Kidney epithelial cell (primary cell): Measurements from ENCODE around the gene CTNS. TPM values are rescaled to one million over a fixed set of nuclear protein-coding genes. Genes with fewer than 3 reads are reported as not detected.

Source experiments
- DNase-seq: peaks from one replicate; pipeline ENCODE4 v3.0.0-alpha.2; 2010; ENCODE audit warnings: low read depth
- H3K27me3 ChIP-seq: 2 replicates; pipeline ENCODE4 v1.6.0; 2011; ENCODE audit warnings: low read length; ENCODE audit not compliant: control insufficient read depth, insufficient read depth
- H3K36me3 ChIP-seq: 2 replicates; pipeline ENCODE4 v1.5.1; 2011; ENCODE audit warnings: low read length; ENCODE audit not compliant: control insufficient read depth, insufficient read depth
- H3K4me3 ChIP-seq: 2 replicates; pipeline ENCODE4 v1.5.1; 2011; ENCODE audit warnings: low read depth, mild to moderate bottlenecking, control low read depth, low read length
- total RNA-seq: library from RNA; depleted of rRNA; stranded (reverse); fragments of >200 nt; gene quantifications from 2 replicates; pipeline ENCODE4 v1.2.3, GENCODE V29; 2015
- TF ChIP-seq, protein P1 (sequence below): IDR thresholded peaks from 2 replicates; pipeline ENCODE4 v1.5.1; 2011; ENCODE audit warnings: mild to moderate bottlenecking, moderate library complexity, low read length, control low read depth, inconsistent platforms; ENCODE audit not compliant: insufficient read depth, poor library complexity, severe bottlenecking

CTNS gene
- total RNA-seq, result 49.4 and 55.4 TPM in 2 replicates

DNA sequence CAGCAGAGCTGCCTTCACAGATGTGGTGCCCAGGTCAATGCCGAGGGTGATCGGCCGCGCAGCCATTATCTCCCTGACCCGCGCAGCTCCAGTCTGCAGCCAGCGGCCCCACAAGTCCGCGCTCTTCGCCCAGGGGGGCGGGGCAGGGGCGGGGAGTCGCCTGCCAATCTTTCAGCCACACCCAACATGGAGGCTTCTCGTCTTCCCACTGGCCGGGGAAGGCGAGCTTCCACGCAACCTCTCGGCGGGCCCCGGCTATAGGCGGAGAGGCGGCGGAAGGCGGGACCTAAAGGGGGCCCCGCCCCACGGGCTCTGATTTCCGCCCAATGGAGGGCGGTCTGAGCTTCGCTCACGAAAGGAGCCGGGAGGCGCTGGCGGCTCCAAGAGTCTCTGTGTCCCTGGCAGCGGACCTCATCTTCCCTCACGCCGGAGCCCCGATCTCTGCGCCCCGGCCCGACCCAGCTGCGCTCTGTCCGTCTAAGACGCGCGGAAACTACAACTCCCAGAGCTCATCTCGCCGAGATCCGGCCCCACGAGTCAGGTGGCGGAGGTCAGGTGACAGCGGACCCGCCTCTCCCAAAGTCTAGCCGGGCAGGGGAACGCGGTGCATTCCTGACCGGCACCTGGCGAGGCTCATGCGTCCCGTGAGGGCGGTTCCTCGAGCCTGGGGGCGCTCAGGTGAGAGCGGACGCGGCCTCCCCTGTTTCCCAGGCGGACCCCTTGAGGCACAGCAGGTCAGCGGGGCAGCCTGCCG, at the start of gene CTNS, which contains the start of gene SHPK:
CTNS (plus strand) TSS at position 607 of the 754 bp plus-strand sequence. CDS start 3,447 bp downstream, outside the sequence.
SHPK (minus strand) TSS at position 97 of the 754 bp plus-strand sequence; CDS start at position 66, 31 bp downstream.
- Histone ChIP-seq H3K4me3 (peak within 1 kb of the TSS; percentile 97), H3K27me3 (no peaks in the 10 kb centered on the region), H3K36me3 (peaks cover 1% of the 10 kb centered on the region)
- DNase-seq, result peak; percentile 89
- TF ChIP-seq, protein P1, sequence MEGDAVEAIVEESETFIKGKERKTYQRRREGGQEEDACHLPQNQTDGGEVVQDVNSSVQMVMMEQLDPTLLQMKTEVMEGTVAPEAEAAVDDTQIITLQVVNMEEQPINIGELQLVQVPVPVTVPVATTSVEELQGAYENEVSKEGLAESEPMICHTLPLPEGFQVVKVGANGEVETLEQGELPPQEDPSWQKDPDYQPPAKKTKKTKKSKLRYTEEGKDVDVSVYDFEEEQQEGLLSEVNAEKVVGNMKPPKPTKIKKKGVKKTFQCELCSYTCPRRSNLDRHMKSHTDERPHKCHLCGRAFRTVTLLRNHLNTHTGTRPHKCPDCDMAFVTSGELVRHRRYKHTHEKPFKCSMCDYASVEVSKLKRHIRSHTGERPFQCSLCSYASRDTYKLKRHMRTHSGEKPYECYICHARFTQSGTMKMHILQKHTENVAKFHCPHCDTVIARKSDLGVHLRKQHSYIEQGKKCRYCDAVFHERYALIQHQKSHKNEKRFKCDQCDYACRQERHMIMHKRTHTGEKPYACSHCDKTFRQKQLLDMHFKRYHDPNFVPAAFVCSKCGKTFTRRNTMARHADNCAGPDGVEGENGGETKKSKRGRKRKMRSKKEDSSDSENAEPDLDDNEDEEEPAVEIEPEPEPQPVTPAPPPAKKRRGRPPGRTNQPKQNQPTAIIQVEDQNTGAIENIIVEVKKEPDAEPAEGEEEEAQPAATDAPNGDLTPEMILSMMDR, result no peak

DNA sequence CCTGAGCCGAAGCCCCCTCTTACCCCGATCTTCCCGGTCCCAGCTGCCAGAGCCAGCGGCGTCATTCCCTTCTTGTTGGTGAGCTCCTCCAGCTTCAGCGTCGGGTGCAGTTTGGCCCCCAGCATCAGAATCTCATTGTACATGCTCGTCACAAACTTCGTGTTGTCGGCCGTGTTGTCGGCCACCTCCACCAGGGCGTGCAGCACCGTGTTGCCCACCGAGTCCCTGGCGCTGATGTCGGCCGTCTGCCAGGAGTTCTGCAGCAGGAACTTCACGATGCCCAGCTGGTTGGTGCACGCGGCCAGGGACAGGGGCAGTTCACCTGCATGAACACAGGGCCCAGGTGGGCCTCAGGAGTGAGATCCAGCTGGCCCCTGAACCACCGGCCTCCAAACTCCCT, 46.8 kb upstream of the CTNS start:
- Histone ChIP-seq H3K4me3 (no peak overlapping the region), H3K36me3 (no peaks in the 10 kb centered on the region), H3K27me3 (no peaks in the 10 kb centered on the region)
- TF ChIP-seq, protein P1, result no peak
- no peak for DNase-seq

DNA sequence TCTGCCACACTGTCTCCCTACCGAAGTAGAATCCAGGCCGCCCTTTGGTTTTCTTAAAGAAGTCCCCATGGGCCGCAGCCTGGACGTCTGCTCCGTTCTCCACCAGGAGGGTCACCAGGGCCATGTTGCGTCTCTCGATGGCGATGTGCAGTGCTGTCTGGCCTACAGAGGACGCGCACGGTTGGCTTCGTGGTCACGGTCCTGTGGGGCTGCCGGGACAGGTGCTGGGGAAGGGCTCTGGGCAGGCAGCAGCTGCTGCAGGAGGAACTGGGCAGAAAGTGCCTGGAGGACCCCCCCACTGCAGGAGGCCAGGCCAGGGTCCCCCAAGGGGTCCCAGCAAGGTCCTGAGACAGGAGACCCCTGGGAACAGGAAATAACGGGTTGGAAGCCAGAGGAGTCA, 46.3 kb upstream of the CTNS start:
- Histone ChIP-seq H3K4me3 (no peak overlapping the region), H3K27me3 (no peaks in the 10 kb centered on the region), H3K36me3 (no peaks in the 10 kb centered on the region)
- no peak for DNase-seq
- TF ChIP-seq, protein P1, result no peak

DNA sequence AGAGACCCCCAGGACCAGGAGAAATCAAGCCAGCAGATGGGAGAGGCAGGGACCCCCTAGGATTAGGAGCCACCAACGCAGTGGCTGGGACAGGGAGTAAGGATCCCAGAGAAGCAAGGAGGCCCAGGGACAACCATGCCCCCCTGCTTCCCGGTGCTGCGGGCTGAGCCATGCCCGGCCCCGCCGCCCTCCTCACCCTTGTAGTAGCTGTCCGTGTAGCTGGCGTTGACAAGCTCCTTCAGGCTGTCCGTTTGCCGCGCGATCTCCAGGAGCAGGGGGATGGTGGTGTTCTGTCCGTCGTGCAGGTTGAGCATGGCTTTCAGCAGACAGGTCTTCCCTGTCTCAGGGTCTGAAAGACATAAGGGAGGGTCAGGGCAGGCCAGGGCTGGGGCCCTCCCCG, 45.8 kb upstream of the CTNS start:
- DNase-seq, result no peak
- TF ChIP-seq, protein P1, result no peak
- no peaks in the 10 kb centered on the region for H3K27me3 ChIP-seq
- no peak overlapping the region for H3K4me3 ChIP-seq
- no peaks in the 10 kb centered on the region for H3K36me3 ChIP-seq

DNA sequence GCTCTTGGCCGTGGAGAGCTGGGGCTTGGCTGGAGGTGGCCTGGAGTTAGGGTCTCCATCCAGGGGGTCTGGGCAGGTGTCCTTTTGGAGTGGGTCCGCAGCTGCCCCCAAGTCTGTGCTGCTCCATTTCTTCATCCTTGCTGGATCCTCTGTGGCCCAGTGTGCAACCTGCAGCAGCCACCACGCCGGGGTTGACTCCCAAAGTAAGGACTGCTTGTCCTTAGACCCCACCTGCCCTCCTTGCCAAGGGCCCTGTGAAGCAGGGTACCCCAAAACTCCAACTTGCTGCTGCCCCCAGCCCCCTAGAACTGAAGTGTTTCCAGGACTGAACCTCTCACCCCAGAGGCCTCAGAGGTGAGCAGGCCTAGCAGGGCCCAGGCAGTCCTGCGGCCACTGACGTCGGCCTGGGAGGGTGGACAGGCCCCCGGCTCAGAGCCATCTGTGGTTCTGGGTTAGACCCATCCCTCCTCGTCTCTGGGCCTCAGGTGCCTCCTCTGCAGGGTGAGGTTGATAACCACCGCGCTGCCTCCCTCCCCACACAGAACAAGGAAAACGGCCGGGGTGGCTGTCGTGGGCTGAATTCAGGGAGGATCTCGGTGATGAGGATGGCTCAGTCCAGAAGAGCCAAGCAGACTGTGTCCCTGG, 44.2 kb upstream of the CTNS start:
- Histone ChIP-seq H3K4me3 (no peak overlapping the region), H3K27me3 (no peaks in the 10 kb centered on the region), H3K36me3 (no peaks in the 10 kb centered on the region)
- TF ChIP-seq, protein P1, result no peak
- no peak for DNase-seq
